ENCODE data around the gene BST2. TPM values are rescaled to one million over a fixed set of nuclear protein-coding genes. Genes with fewer than 3 reads are reported as not detected.

The BST2 gene
- total and polyA plus RNA-seq, 2 donors, result 11.5 to 103 TPM

GRCh38 chr19:17431417-17431816 is 26.0 kb upstream of the BST2 start:
- Histone ChIP-seq H3K27ac (ENCODE audit: low read depth) (no peak overlapping the region), H3K4me3 (ENCODE audit: low read depth, low read length) (no peak overlapping the region), H3K4me1 (ENCODE audit: insufficient read depth) (no peaks in the 10 kb centered on the region), H3K36me3 (ENCODE audit: insufficient read depth) (no peaks in the 10 kb centered on the region)
- DNase-seq (ENCODE audit: extremely low spot score), result no peak
- 94% methylated on average over 7 of the region's 7 CpGs for WGBS

- no peak for DNase-seq (ENCODE audit: extremely low spot score)
- WGBS, result 54% methylated on average over 17 of the region's 17 CpGs
- no peaks in the 10 kb centered on the region for H3K4me1 ChIP-seq (ENCODE audit: insufficient read depth)
- no peak overlapping the region for H3K4me3 ChIP-seq (ENCODE audit: low read depth, low read length)
- H3K36me3 ChIP-seq (ENCODE audit: insufficient read depth), result no peaks in the 10 kb centered on the region
- no peak overlapping the region for H3K27ac ChIP-seq (ENCODE audit: low read depth)
These were observed 24.2 kb upstream of the BST2 start for GRCh38 chr19:17429641-17430113.

GRCh38 chr19:17424743-17425365 is 19.4 kb upstream of the BST2 start:
- WGBS, result 25% methylated on average over 27 of the region's 27 CpGs
- H3K36me3 ChIP-seq (ENCODE audit: insufficient read depth), result no peaks in the 10 kb centered on the region
- DNase-seq (ENCODE audit: extremely low spot score), result no peak
- H3K4me1 ChIP-seq (ENCODE audit: insufficient read depth), result no peaks in the 10 kb centered on the region
- H3K27ac ChIP-seq (ENCODE audit: low read depth), result no peak overlapping the region
- no peak overlapping the region for H3K4me3 ChIP-seq (ENCODE audit: low read depth, low read length)

- no peak for DNase-seq (ENCODE audit: extremely low spot score)
- Histone ChIP-seq H3K4me3 (ENCODE audit: low read depth, low read length) (no peak overlapping the region), H3K36me3 (ENCODE audit: insufficient read depth) (no peaks in the 10 kb centered on the region), H3K4me1 (ENCODE audit: insufficient read depth) (peaks cover 4% of the 10 kb centered on the region), H3K27ac (ENCODE audit: low read depth) (no peak overlapping the region)
- 92% methylated on average over 20 of the region's 20 CpGs for WGBS
These were observed 18.2 kb upstream of the BST2 start for GRCh38 chr19:17423429-17424208.

- no peak for DNase-seq (ENCODE audit: extremely low spot score)
- Histone ChIP-seq H3K4me3 (ENCODE audit: low read depth, low read length) (no peak overlapping the region), H3K27ac (ENCODE audit: low read depth) (no peak overlapping the region), H3K36me3 (ENCODE audit: insufficient read depth) (no peaks in the 10 kb centered on the region), H3K4me1 (ENCODE audit: insufficient read depth) (peaks cover 4% of the 10 kb centered on the region)
- 96% methylated on average over 4 of the region's 4 CpGs for WGBS
These were observed 16.5 kb upstream of the BST2 start for GRCh38 chr19:17421942-17422341.

GRCh38 chr19:17420475-17420924 is 15.1 kb upstream of the BST2 start:
- Histone ChIP-seq H3K4me1 (ENCODE audit: insufficient read depth) (peaks cover 4% of the 10 kb centered on the region), H3K36me3 (ENCODE audit: insufficient read depth) (no peaks in the 10 kb centered on the region), H3K27ac (ENCODE audit: low read depth) (no peak overlapping the region), H3K4me3 (ENCODE audit: low read depth, low read length) (peak overlapping the region; percentile 61)
- WGBS, result 5% methylated on average over 25 of the region's 25 CpGs
- DNase-seq (ENCODE audit: extremely low spot score), result no peak

- Histone ChIP-seq H3K4me3 (ENCODE audit: low read depth, low read length) (peak within 1 kb of the TSS; percentile 61), H3K36me3 (ENCODE audit: insufficient read depth) (no peaks in the 10 kb centered on the region), H3K27ac (ENCODE audit: low read depth) (peak within 1 kb of the TSS; percentile 54), H3K4me1 (ENCODE audit: insufficient read depth) (peaks cover 4% of the 10 kb centered on the region)
- DNase-seq (ENCODE audit: extremely low spot score), result peak; percentile 96
- under 1% methylated on average over 85 of the region's 85 CpGs for WGBS
These were observed 14.4 kb upstream of the BST2 start, which contains the start of gene MVB12A for GRCh38 chr19:17419621-17420474. TSS of gene MVB12A (plus strand) at chr19:17420047. CDS start at chr19:17420136, 89 bp downstream.

GRCh38 chr19:17419154-17419620 is 13.8 kb upstream of the BST2 start:
- no peaks in the 10 kb centered on the region for H3K36me3 ChIP-seq (ENCODE audit: insufficient read depth)
- WGBS, result 9% methylated on average over 8 of the region's 8 CpGs
- no peak overlapping the region for H3K27ac ChIP-seq (ENCODE audit: low read depth)
- H3K4me3 ChIP-seq (ENCODE audit: low read depth, low read length), result peak overlapping the region; percentile 24
- H3K4me1 ChIP-seq (ENCODE audit: insufficient read depth), result peaks cover 4% of the 10 kb centered on the region
- DNase-seq (ENCODE audit: extremely low spot score), result no peak

GRCh38 chr19:17418710-17419109 is 13.3 kb upstream of the BST2 start:
- Histone ChIP-seq H3K4me3 (ENCODE audit: low read depth, low read length) (no peak overlapping the region), H3K36me3 (ENCODE audit: insufficient read depth) (no peaks in the 10 kb centered on the region), H3K27ac (ENCODE audit: low read depth) (no peak overlapping the region), H3K4me1 (ENCODE audit: insufficient read depth) (peaks cover 4% of the 10 kb centered on the region)
- WGBS, result 42% methylated on average over 3 of the region's 3 CpGs
- DNase-seq (ENCODE audit: extremely low spot score), result no peak

GRCh38 chr19:17415121-17415520 is 9.7 kb upstream of the BST2 start:
- H3K36me3 ChIP-seq (ENCODE audit: insufficient read depth), result no peaks in the 10 kb centered on the region
- no peak overlapping the region for H3K27ac ChIP-seq (ENCODE audit: low read depth)
- DNase-seq (ENCODE audit: extremely low spot score), result no peak
- H3K4me1 ChIP-seq (ENCODE audit: insufficient read depth), result peaks cover 6% of the 10 kb centered on the region
- no peak overlapping the region for H3K4me3 ChIP-seq (ENCODE audit: low read depth, low read length)
- WGBS, result 44% methylated on average over 6 of the region's 6 CpGs

- WGBS, result 87% methylated on average over 8 of the region's 8 CpGs
- no peak for DNase-seq (ENCODE audit: extremely low spot score)
- Histone ChIP-seq H3K4me1 (ENCODE audit: insufficient read depth) (peaks cover 2% of the 10 kb centered on the region), H3K4me3 (ENCODE audit: low read depth, low read length) (no peak overlapping the region), H3K36me3 (ENCODE audit: insufficient read depth) (no peaks in the 10 kb centered on the region), H3K27ac (ENCODE audit: low read depth) (no peak overlapping the region)
These were observed 8.7 kb upstream of the BST2 start for GRCh38 chr19:17414097-17414496.

GRCh38 chr19:17411801-17412200 is 6.4 kb upstream of the BST2 start:
- Histone ChIP-seq H3K36me3 (ENCODE audit: insufficient read depth) (no peaks in the 10 kb centered on the region), H3K4me3 (ENCODE audit: low read depth, low read length) (no peak overlapping the region), H3K27ac (ENCODE audit: low read depth) (no peak overlapping the region), H3K4me1 (ENCODE audit: insufficient read depth) (peaks cover 2% of the 10 kb centered on the region)
- WGBS, result 72% methylated on average over 11 of the region's 11 CpGs
- no peak for DNase-seq (ENCODE audit: extremely low spot score)

GRCh38 chr19:17409990-17410389 is 4.6 kb upstream of the BST2 start:
- no peaks in the 10 kb centered on the region for H3K36me3 ChIP-seq (ENCODE audit: insufficient read depth)
- H3K4me3 ChIP-seq (ENCODE audit: low read depth, low read length), result no peak overlapping the region
- 94% methylated on average over 9 of the region's 9 CpGs for WGBS
- H3K4me1 ChIP-seq (ENCODE audit: insufficient read depth), result peaks cover 2% of the 10 kb centered on the region
- DNase-seq (ENCODE audit: extremely low spot score), result no peak
- H3K27ac ChIP-seq (ENCODE audit: low read depth), result no peak overlapping the region

Data from urinary bladder (tissue), 4 donors.